Keratinocyte (primary cell): Measurements from ENCODE around the gene PHACTR2.

Experiments used
- EZH2 ChIP-seq: IDR thresholded peaks from one replicate; pipeline ENCODE4 v1.6.1; 2012; ENCODE audit warnings: inconsistent platforms, mild to moderate bottlenecking, low read length, moderate library complexity
- TF ChIP-seq, protein P1 (sequence below), 3 experiments: IDR thresholded peaks in 1 of 3; conservative IDR thresholded peaks in 1 of 3; optimal IDR thresholded peaks in 1 of 3; 2 replicates in 2 of 3; 3 replicates in 1 of 3; pipeline versions ENCODE3 to v1.5.1; 2011; ENCODE audit warnings: low read length in 3 of 3, mild to moderate bottlenecking in 3 of 3, moderate library complexity in 2 of 3, control low read depth in 1 of 3, inconsistent platforms in 1 of 3; ENCODE audit not compliant: insufficient read depth in 2 of 3; ENCODE audit errors: extremely low read depth in 1 of 3

DNA sequence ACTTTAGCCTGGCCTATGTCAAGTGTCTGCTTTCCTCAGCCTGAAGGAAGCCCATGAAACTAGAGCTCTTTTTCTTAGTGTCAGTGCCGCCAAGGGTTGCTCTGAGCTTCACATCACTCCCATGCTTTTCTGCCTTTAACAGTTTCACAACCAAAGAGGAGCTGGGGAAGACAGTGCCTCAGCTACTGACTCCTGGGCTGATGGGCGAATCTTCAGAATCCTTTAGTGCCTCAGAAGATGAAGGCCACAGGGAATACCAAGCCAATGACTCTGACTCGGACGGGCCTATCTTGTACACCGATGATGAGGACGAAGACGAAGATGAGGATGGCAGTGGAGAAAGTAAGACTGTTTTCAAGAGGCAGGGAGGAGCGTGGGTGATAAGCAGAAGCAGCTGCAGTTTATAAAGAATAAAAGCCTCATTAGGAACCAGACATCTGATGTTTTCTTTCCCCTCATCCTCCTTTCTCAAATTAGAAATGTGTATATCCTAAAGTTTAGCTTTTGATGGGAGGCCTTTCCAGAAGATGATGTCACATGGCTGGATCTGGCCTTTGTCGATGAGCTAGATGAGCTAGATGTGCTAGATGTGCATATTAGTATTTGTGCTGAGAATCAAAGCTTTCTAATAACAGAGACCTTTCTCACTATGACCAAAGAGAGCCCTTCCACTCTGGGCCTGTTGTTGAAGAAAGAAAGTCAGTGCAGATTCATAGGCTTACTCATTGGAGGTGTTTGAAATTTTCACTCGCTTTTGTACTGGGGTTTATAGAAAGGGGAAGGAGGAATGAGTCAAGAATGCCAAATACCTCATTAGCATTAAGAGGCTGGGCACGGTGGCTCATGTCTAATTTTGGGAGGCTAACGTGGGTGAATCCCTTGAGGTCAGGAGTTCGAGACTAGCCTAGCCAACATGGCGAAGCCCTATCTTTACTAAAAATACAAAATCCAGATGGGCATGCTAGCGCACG is 94.6 kb downstream of the PHACTR2 start:
- TF ChIP-seq, protein P1, sequence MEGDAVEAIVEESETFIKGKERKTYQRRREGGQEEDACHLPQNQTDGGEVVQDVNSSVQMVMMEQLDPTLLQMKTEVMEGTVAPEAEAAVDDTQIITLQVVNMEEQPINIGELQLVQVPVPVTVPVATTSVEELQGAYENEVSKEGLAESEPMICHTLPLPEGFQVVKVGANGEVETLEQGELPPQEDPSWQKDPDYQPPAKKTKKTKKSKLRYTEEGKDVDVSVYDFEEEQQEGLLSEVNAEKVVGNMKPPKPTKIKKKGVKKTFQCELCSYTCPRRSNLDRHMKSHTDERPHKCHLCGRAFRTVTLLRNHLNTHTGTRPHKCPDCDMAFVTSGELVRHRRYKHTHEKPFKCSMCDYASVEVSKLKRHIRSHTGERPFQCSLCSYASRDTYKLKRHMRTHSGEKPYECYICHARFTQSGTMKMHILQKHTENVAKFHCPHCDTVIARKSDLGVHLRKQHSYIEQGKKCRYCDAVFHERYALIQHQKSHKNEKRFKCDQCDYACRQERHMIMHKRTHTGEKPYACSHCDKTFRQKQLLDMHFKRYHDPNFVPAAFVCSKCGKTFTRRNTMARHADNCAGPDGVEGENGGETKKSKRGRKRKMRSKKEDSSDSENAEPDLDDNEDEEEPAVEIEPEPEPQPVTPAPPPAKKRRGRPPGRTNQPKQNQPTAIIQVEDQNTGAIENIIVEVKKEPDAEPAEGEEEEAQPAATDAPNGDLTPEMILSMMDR (optimal IDR thresholded peaks at IDR 0.05 in 1 of 3, IDR thresholded peaks at IDR 0.05 in 1 of 3, conservative IDR thresholded peaks at IDR 0.05 in 1 of 3; ENCODE audit: extremely low read depth in 1 of 3, insufficient read depth in 2 of 3, low read length in 3 of 3): no peak
- no peak for TF ChIP-seq EZH2
